Chondrocyte (in vitro differentiated cells): ENCODE data around the gene AFP. TPM values are rescaled to one million over a fixed set of nuclear protein-coding genes. Genes with fewer than 3 reads are reported as not detected.

Source experiments
- DNase-seq: peaks from one replicate; pipeline ENCODE4 v3.0.0; 2021; ENCODE audit warnings: mixed read lengths, low spot score
- H3K27ac Mint-ChIP-seq: one replicate; pipeline ENCODE4 v1.8.0; 2021; ENCODE audit warnings: mild to moderate bottlenecking, moderate library complexity, mixed read lengths; ENCODE audit not compliant: unreplicated experiment
- H3K27me3 Mint-ChIP-seq: 2 replicates; pipeline ENCODE4 v1.8.0; 2021; ENCODE audit warnings: low read depth, mixed read lengths
- H3K36me3 Mint-ChIP-seq: 2 replicates; pipeline ENCODE4 v1.8.0; 2021; ENCODE audit warnings: low read depth, mixed read lengths
- H3K4me1 Mint-ChIP-seq: 2 replicates; pipeline ENCODE4 v1.8.0; 2021; ENCODE audit warnings: low read depth, mild to moderate bottlenecking, mixed read lengths
- H3K4me3 Mint-ChIP-seq: one replicate; pipeline ENCODE4 v1.8.0; 2021; ENCODE audit warnings: mild to moderate bottlenecking, moderate library complexity, mixed read lengths; ENCODE audit not compliant: unreplicated experiment
- H3K9me3 Mint-ChIP-seq: 2 replicates; pipeline ENCODE4 v1.8.0; 2021; ENCODE audit warnings: low read depth, mixed read lengths
- CTCF ChIP-seq: fragments of 200-600 bp; sonication (generic); IDR thresholded peaks from 2 replicates; pipeline ENCODE4 v1.5.0; 2021; ENCODE audit warnings: antibody characterized with exemption, mild to moderate bottlenecking, moderate library complexity
- total RNA-seq: library from RNA; stranded (reverse); gene quantifications from 3 replicates; pipeline ENCODE4 v1.2.1, GENCODE V29; 2021

AFP gene
- total RNA-seq, 1 donor from 2014 or later = not detected

DNA sequence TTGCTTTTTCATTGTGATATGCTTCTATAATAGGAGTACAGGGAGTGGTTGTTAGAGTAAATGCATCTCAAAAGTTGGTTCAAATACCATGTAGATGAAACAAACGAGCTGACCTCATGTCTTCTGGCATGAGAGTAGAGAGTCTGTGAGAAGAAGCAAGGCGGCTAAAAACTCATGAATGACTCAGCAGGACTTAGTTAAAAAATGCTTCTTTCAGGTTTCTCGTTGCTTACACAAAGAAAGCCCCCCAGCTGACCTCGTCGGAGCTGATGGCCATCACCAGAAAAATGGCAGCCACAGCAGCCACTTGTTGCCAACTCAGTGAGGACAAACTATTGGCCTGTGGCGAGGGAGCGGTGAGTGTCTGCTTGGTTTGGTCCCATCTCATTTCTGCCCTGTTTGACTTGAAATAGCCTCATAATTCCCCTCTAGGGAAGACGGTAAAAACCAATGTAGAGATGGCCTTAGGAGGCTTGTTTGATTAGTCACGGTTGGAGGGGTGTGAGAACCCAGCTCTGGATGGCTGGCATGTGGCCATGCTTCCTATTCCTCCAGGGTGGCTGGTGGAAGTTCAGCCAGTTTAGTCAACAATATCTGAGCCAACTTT is 14.5 kb downstream of the AFP start:
- DNase-seq = peak; percentile 39
- Mint-ChIP-seq H3K36me3 (no peaks in the 10 kb centered on the region), H3K4me1 (peaks cover 9% of the 10 kb centered on the region), H3K9me3 (no peaks in the 10 kb centered on the region), H3K27ac (peak overlapping the region; percentile 22), H3K4me3 (no peak overlapping the region), H3K27me3 (peaks cover 19% of the 10 kb centered on the region)
- TF ChIP-seq CTCF = no peak

DNA sequence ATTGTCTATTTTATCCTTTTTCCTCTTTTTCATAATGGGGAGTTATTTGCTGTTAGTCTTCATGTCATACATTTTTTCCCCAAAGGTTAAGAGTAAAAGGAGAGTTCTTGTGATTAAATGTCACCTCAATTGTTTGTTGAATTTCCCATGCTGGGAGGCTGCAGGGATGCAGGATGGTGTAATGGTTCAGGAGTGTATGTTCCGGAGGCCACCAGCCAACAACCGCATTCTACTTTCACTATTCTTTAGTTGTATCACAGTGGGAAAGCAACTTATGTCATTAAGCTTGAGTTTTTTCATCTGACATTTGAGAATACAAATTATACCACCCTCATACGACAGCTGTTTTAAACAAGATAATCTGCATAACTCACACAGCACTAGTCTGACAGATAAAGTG is 15.4 kb downstream of the AFP start:
- TF ChIP-seq CTCF = no peak
- H3K9me3 Mint-ChIP-seq = no peaks in the 10 kb centered on the region
- no peak overlapping the region for H3K27ac Mint-ChIP-seq
- no peaks in the 10 kb centered on the region for H3K36me3 Mint-ChIP-seq
- H3K4me1 Mint-ChIP-seq = peaks cover 9% of the 10 kb centered on the region
- H3K27me3 Mint-ChIP-seq = peaks cover 18% of the 10 kb centered on the region
- no peak overlapping the region for H3K4me3 Mint-ChIP-seq
- DNase-seq = no peak

DNA sequence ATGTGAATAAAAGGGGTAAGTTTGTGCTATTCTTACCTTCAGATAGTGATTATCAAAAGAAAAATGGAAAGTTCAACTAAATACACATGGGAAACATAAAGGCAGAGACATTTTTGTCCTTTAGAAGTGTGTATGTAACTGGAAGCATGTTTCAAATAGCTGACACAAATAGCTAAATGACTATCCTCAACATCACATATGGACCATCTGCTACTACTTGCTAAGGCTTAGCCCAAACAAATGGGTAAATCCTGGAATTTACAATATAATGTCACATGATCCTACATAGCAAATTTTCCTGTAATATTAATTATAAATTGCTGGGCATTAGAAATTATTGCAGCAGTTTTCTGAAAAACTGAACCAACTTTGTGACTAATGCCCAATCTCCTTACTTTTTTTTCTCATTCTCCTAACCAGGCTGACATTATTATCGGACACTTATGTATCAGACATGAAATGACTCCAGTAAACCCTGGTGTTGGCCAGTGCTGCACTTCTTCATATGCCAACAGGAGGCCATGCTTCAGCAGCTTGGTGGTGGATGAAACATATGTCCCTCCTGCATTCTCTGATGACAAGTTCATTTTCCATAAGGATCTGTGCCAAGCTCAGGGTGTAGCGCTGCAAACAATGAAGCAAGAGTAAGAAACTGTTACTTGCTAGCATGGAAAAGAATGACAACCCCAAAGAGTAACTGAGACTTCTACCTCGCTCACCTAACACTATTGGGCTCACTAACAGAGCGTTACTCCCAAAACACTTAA is 16.1 kb downstream of the AFP start:
- no peak overlapping the region for H3K4me3 Mint-ChIP-seq
- H3K9me3 Mint-ChIP-seq = no peaks in the 10 kb centered on the region
- peaks cover 18% of the 10 kb centered on the region for H3K27me3 Mint-ChIP-seq
- TF ChIP-seq CTCF = no peak
- H3K36me3 Mint-ChIP-seq = no peaks in the 10 kb centered on the region
- DNase-seq = no peak
- H3K4me1 Mint-ChIP-seq = peaks cover 9% of the 10 kb centered on the region
- no peak overlapping the region for H3K27ac Mint-ChIP-seq

DNA sequence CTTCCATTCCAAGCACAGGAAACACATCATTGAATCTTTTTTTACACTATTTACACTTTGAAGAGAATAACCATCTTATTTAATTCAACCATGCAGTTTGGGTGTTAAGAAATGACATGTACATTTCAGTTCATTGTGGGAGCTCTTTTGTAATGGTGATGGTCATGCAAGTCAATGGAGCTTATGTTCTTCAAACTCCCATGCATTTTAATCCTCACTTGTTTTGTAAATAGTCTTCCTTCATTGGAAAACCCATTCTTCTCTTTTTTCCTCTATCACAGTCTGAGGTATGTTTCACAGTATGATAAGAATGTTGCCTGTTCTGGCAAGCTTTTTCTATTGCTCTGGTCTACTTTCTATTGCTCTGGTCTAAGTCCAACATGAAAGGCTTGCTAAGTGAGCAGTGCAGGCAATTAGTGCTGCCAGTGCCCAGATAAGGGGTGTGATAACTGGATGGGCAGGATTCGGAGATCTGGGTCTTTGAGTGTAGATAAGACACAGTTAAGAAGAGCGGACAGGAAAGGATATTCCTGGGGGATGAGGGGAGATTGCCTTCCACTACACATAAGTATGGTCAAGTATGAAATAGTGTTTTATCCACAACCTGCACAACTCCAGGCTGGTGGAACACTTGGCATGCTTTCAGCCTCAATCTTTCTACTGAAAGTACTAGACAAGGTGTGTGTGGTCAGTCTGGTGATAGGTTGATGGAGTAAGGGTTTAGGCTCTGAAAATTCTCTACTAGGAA is 17.1 kb downstream of the AFP start:
- peaks cover 15% of the 10 kb centered on the region for H3K27me3 Mint-ChIP-seq
- peaks cover 9% of the 10 kb centered on the region for H3K4me1 Mint-ChIP-seq
- no peak overlapping the region for H3K27ac Mint-ChIP-seq
- no peak for DNase-seq
- H3K9me3 Mint-ChIP-seq = no peaks in the 10 kb centered on the region
- TF ChIP-seq CTCF = no peak
- no peak overlapping the region for H3K4me3 Mint-ChIP-seq
- H3K36me3 Mint-ChIP-seq = no peaks in the 10 kb centered on the region

DNA sequence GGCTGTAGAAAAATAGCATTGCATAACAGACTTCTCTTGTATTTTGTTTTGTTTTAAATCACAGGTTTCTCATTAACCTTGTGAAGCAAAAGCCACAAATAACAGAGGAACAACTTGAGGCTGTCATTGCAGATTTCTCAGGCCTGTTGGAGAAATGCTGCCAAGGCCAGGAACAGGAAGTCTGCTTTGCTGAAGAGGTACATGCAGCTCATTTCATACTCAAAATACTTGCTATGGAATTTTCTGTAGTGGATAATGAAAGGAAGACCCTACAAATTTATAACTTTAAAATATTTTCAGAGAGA is 17.6 kb downstream of the AFP start:
- H3K27ac Mint-ChIP-seq = no peak overlapping the region
- no peak overlapping the region for H3K4me3 Mint-ChIP-seq
- peaks cover 18% of the 10 kb centered on the region for H3K27me3 Mint-ChIP-seq
- TF ChIP-seq CTCF = no peak
- no peak for DNase-seq
- no peaks in the 10 kb centered on the region for H3K9me3 Mint-ChIP-seq
- H3K4me1 Mint-ChIP-seq = peaks cover 9% of the 10 kb centered on the region
- no peaks in the 10 kb centered on the region for H3K36me3 Mint-ChIP-seq
